HG03575 (cell line): Measurements from ENCODE around the gene ZNF761.
"Not testable (repeated sequence)": the region's sequence is repeated elsewhere in the genome, so short reads cannot be mapped to it uniquely, and the experiment has no call there.

ENCODE experiments used
- ATAC-seq: cut with Tn5 transposase; IDR thresholded peaks from one replicate; pipeline ENCODE4 v1.9.1; 2021; ENCODE audit not compliant: unreplicated experiment, insufficient number of reproducible peaks, low FRiP score; ENCODE audit errors: extremely low read depth

Gene ZNF761

GRCh38 chr19:53447196-53447595 is 15.4 kb downstream of the ZNF761 start:
- not testable (repeated sequence) for ATAC-seq

- no peak for ATAC-seq
These were observed 24.0 kb downstream of the ZNF761 start for GRCh38 chr19:53455828-53456227.

- ATAC-seq: not testable (repeated sequence)
These were observed 28.4 kb downstream of the ZNF761 start for GRCh38 chr19:53460131-53460721.

GRCh38 chr19:53461866-53462265 is 30.1 kb downstream of the ZNF761 start:
- no peak for ATAC-seq

GRCh38 chr19:53462861-53463260 is 31.1 kb downstream of the ZNF761 start:
- no peak for ATAC-seq

GRCh38 chr19:53463263-53463662 is 31.5 kb downstream of the ZNF761 start:
- no peak for ATAC-seq

GRCh38 chr19:53466726-53467484 is 35.1 kb downstream of the ZNF761 start:
- no peak for ATAC-seq

- no peak for ATAC-seq
These were observed 35.9 kb downstream of the ZNF761 start, which contains the start of gene ZNF813 for GRCh38 chr19:53467485-53468262. Gene ZNF813, plus strand, starts transcription at chr19:53467733. Its CDS starts 16,090 bp downstream, at chr19:53483823.

- not testable (repeated sequence) for ATAC-seq
These were observed 36.8 kb downstream of the ZNF761 start for GRCh38 chr19:53468628-53469027.

GRCh38 chr19:53471916-53472315 is 40.1 kb downstream of the ZNF761 start:
- ATAC-seq: no peak

- not testable (repeated sequence) for ATAC-seq
These were observed 43.0 kb downstream of the ZNF761 start for GRCh38 chr19:53474832-53475231.

- ATAC-seq: not testable (repeated sequence)
These were observed 43.7 kb downstream of the ZNF761 start for GRCh38 chr19:53475470-53475869.

GRCh38 chr19:53483751-53484150 is 52.0 kb downstream of the ZNF761 start:
- not testable (repeated sequence) for ATAC-seq

GRCh38 chr19:53485046-53486004 is 53.5 kb downstream of the ZNF761 start:
- no peak for ATAC-seq

- ATAC-seq: no peak
These were observed 60.4 kb downstream of the ZNF761 start for GRCh38 chr19:53492153-53492552.

- not testable (repeated sequence) for ATAC-seq
These were observed 65.7 kb downstream of the ZNF761 start for GRCh38 chr19:53497311-53498023.

GRCh38 chr19:53498024-53498395 is 66.2 kb downstream of the ZNF761 start:
- not testable (repeated sequence) for ATAC-seq

GRCh38 chr19:53503151-53503550 is 71.4 kb downstream of the ZNF761 start:
- ATAC-seq: not testable (repeated sequence)
